NCI-H748 treated with DMSO at 0.1 percent for 48 hours (cell line): ENCODE data around the gene CHMP6.

Source experiments
- DNase-seq: peaks from one replicate; lab custom pipeline; 2025; lab: John Stamatoyannopoulos, UW

CHMP6 gene

GRCh38 chr17:80992077-80992947 is 671 bp downstream of the CHMP6 start:
- DNase-seq = no peak

GRCh38 chr17:80992948-80993624 is 1.4 kb downstream of the CHMP6 start:
- DNase-seq = no peak

- no peak for DNase-seq
These were observed 3.5 kb downstream of the CHMP6 start for GRCh38 chr17:80995131-80995530.

DNA sequence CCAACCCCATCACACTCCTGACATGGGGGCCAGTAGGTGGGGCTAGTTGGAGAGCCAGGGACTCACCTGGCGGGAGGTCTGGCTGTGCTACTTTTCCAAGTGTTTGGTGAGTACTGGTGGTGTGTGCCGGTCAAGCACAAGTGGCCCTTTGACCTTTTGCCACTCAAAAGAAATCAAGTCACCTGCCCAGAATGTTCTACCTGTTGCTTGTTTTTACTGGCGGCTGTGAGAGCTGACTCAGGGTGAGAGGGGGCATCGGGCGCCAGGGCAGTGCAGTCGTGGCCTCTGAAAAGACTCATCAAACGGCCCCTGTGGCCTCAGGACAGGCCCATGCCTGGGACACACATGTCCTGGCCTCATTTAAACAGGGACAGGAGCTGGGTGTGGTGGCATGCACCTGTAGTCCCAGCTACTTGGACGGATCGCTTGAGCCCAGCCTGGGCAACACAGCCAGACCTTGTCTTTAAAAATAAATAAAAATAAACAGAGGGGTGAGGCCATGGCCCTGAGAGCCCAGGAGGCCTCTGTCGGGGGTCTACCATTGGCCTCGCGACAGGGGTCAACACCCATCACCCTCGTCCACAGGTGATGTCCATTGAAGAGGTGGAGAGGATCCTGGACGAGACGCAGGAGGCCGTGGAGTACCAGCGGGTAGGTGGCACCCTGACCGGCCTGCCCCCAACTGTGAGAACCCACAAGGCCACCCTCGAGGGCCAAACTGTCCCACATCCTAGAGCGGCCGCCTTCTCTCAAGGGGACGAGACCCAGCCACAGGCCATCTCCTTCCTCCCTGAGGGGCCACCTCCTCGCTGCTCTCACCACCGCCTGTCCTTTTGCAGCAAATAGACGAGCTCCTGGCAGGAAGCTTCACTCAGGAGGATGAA is 5.0 kb downstream of the CHMP6 start:
- no peak for DNase-seq

GRCh38 chr17:80997424-80998117 is 5.9 kb downstream of the CHMP6 start:
- no peak for DNase-seq

DNA sequence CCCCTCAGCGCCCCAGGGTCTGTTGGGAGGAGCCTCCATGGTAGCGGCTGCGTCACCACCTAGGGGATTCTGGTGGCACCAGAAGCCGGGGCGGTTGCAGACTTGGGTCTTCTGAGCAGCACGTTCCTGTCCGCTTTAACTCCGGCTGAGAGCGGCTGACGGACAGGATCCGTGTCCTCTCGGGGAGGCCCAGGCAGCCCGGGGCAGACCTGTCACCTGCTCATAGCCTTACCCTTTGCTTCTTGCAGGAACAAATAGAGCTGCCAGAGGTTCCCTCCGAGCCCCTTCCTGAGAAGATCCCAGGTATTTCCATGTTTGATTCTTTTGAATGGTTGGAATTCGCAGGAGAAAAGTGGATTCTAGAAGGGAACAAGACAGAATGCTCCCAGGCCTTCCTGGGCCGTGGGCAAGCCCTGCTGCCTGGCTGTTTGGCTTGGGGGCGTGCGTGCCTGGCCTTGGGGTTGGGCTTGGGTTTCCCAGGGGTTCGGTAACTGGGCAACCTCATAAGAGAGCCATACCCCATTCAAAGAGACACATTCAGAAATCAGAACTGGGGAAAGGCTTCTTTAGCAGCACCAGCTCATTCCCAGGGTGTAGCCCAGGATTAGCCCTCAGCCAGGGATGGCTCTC is 6.6 kb downstream of the CHMP6 start:
- no peak for DNase-seq

DNA sequence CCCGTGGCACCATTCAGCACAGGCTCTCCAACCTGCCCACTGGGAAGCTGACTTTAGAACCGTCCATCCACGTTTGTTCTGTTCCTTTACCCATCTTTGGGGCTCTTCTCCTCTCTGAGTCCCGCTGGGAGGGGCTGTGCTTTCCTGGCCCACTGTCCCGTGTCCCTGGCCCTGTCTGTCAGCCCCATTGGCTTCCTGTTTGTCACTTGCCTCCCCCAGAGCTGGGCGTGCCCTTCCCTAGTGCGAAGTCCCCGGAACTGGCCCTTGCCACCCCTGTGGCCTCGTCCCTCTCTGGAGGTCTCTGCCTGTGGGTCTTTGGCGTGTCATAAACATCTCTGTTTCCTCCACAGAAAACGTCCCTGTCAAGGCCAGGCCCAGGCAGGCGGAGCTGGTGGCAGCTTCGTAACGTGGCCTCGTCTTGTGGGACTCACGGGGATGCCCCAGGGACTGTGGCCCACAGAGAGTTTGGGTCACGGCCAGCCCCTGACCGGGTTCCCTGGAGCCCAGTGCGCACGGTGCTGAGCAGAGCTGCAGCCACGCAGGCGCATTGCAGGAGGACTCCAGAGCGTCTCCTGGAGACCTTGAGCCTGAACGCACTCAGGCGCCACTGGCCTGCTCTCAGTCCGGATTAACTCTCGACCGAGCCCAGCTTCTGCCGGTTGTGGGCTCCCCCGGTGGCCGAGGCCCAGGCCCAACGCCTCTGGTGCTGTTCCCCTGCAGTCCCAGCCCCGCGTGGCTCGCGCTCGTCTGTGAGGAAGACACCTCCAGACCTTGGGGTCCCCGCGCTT is 7.3 kb downstream of the CHMP6 start:
- no peak for DNase-seq

GRCh38 chr17:80999536-81000333 is 8.1 kb downstream of the CHMP6 start:
- no peak for DNase-seq

- no peak for DNase-seq
These were observed 8.6 kb downstream of the CHMP6 start for GRCh38 chr17:81000334-81000630.

DNA sequence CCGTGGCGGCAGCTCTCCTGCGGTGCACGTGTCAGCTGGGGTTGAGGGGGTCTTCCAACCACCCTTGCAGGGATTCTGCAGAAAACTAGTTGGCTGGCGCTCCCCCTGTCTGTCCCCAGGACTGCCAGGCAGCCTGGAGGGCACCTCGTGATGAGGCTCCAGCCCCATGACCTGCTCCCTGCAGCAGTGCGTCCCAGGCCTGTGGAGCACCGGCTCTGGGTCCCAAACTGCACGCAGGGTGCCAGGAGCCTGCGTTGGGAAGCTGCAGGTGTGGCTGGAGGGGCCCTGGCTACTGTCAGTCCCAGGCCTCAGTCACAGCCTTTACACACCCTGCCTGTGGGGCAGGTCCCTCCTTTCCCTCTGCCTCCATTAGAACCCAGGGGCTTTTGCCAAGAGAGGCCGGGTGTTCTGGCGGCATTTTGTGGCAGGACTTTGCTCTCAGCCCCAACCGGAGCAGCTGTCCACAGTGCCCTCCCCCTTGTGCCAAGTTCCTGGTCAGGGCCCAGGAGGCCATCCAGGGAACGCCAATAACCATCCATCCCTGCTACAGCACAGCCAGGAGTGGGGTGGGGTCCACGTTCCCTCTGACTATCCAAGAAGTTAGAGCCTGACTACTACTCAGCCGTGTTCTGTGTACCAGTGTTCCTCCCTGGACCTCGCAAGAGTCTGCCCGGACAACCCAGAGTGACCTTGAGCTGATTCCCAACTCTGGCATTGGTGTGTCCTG is 9.2 kb downstream of the CHMP6 start:
- DNase-seq = no peak

DNA sequence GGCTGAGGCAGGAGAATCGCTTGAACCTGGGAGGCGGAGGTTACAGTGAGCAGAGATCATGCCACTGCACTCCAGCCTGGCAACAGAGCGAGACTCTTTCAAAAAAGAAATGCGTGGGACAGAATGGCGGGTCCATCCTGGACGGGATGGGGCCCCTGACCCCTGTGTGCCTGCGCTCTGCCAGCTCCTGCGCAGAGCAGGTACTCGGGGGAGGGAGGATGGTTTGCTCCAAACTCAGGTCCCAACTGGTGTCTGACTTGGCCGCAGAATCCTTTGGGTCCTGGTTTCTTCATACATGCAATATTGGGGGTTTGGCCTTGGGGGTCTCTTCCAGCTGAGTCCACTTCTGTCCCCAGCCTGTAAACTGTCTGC is 10.4 kb downstream of the CHMP6 start:
- DNase-seq = no peak

DNA sequence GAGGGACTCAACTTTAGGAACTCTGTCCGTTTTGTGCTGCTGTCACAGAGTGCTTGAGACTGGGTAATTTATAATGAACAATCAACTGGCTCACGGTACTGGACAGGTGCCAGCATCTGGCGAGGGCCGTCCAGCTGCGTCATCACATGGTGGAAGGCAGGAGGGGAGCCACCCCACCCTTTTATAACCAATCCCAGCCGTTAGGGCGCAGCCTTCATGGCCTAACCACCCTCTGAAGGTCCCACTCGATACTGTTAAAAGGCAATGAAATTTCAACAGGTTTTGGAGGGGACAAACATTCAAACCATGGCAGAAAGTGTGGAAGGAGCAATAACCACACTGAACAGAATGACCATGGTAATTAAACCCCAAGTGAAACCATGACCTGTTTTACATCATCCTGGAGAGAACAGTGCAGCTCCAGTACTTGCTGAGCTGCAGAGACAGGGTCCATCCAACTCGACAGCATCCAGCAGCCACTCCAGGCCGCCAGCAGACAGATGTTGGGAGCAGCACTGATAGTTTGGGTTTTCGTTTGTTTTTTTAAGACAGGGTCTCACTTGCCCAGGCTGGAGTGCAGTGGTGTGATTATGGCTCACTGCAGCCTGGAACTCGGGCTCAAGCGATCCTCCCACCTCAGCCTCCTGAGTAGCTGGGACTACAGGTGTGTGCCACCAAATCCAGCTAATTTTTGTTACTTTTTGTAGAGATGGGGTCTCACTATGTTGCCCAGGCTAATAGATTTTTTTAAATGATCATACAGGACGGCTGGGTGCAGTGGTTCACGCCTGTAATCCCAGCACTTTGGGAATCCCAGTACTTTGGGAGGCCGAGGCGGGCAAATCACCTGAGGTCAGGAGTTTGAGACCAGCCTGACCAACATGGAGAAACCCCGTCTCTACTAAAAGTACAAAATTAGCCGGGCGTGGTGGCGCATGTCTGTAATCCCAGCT is 11.0 kb downstream of the CHMP6 start:
- DNase-seq = peak; percentile 44

DNA sequence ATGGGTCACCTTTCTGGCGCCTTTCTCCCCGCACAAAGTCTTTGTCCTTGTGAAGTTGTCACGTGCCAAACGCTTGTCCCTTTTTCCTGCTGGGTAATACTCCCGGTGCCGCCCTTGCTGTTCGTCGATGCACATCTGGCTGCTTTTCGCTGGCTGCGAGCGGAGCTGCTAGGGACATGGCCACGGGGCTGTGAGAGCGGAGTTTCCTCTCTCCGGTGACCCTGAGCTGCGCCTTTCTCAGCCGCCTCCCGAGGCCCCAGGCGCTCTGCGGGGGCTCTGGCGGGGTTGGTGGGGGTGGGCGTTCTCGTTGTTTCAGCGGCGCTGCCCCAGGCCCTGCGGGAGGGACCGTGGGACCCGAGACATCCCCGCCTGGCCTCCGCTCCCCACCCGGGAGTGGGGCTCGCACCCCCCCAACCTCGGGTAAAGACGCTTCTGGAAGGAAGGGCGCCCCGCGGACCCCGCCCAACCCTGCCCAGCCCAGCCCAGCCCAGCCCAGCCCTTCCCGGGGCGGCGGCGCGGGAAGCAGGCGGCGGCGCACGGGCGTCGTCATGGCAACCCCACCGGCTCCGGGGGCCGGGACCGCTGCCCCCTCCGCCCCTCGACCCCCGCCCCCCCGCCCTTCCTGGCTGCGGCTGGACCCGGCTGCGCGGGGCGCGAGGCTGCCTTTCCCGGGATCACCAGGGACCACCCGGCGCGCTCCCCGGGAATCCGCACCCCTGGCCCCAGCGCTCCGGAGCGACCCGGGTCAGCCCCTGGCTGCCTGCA is 12.3 kb downstream of the CHMP6 start:
- DNase-seq = no peak

GRCh38 chr17:81006891-81007290 is 15.2 kb downstream of the CHMP6 start:
- DNase-seq = no peak

GRCh38 chr17:81008140-81008539 is 16.5 kb downstream of the CHMP6 start:
- no peak for DNase-seq

- DNase-seq = no peak
These were observed 17.5 kb downstream of the CHMP6 start for GRCh38 chr17:81009136-81009535.

GRCh38 chr17:81010935-81011334 is 19.3 kb downstream of the CHMP6 start:
- DNase-seq = no peak
